Measurements from ENCODE around the gene SH3PXD2A.

SH3PXD2A gene

DNA sequence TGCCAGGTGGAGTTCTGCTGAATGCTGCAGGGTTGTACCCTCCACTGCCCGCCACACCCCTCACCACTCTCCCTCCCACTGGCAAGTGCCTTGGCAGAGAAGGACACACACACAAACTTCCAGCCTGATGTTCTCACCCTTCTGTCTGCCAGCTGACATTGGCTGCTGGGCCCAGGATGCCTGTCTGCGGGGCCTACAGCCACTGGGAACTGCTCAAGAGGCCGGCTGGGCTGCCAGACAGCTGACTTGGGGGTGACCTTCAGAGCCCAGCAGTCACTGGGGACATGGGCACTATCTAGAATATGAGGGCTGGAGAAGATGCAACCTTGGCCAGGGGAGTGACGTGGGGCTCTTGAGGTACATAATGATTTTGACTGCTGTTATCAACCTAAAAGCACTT, 157.1 kb downstream of the SH3PXD2A start:
- no peak for DNase-seq

- no peak for DNase-seq
Measured at GRCh38 chr10:103697787-103698186, 157.6 kb downstream of the SH3PXD2A start.

GRCh38 chr10:103696411-103697145, 158.8 kb downstream of the SH3PXD2A start:
- peak; percentile 56 for DNase-seq

- DNase-seq, result no peak
Measured at GRCh38 chr10:103696094-103696410, 159.3 kb downstream of the SH3PXD2A start.

- DNase-seq, result no peak
Measured at GRCh38 chr10:103695584-103696005, 159.8 kb downstream of the SH3PXD2A start.

- no peak for DNase-seq
Measured at GRCh38 chr10:103693812-103694205, 161.6 kb downstream of the SH3PXD2A start.

- DNase-seq, result no peak
Measured at GRCh38 chr10:103692952-103693811, 162.2 kb downstream of the SH3PXD2A start.

DNA sequence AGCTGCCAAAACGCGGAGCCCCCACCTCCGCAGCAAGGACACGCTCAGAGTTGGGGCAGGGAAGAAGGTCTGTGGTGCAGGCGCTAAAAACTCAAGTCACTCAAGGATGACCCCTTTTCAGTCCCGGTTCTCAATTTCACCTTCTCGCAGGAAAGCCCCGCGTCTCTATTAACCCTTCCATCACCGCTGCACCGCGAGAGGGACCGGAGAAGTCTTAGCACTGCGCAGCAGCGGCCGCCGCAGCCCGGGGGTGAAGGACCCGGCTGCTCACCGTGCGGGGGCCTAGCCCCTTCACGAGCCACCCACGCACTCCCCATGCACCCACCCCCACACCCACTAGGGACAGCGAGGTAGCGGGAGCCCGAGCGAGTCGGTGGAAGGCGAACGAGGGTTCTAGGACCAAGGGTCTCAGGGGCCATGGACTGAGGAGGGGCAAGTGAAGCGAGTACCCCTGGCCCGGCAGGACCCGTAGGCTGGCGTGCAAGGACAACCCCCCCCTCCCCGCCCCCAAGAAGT, 162.9 kb downstream of the SH3PXD2A start:
- DNase-seq, result no peak

DNA sequence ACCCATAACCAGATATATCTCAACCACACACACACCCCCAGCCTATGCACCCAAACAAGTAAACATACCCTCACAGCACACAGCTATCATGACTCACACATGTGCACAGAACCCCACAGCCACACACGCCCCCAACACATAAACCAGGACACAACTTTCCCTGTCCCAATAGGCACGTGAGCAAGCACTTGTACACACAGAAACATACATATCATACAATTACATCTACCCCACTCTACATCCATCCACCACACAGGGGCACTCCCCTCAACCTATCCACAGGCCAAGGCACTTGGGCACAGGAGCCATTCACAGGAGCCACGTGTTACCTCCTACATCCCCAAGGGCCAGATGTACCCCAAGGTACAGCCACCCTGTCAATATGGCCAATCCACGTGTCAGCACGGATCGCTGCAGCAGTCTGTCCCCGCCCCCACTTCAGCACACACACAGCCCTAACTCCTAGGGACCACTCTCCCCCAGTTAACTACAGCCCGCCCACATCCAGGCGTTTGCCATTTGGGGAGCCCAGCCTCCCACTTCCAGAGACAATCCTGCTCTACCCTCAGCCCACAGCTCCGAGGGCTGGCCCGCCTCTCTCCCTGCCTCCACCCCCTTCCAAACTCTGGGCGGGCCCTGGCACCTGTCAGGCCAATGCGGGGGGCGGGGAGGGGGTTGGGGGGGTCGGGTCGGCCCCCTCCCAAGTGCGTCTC, 163.5 kb downstream of the SH3PXD2A start:
- no peak for DNase-seq

GRCh38 chr10:103691267-103691666, 164.1 kb downstream of the SH3PXD2A start:
- DNase-seq, result no peak

DNA sequence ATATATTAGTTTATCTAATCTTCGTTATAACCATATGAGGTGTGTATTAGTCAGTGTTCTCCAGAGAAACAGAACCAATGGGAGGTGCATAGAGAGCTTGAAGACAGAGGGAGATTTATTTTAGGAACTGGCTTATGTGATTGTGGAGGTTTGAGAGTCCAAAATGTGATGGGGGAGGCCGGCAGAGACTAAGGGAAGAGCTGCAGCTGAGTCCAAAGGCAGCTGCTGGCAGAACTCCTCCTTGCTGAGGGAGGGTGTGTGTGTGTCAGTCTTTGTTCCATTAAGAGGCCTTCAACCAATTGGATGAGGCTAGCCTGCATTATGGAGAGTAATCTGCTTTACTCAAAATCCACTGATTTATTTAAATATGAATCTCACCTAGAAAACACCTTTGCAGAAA, 165.1 kb downstream of the SH3PXD2A start:
- no peak for DNase-seq

GRCh38 chr10:103688491-103688890, 166.9 kb downstream of the SH3PXD2A start:
- no peak for DNase-seq

GRCh38 chr10:103687718-103688117, 167.7 kb downstream of the SH3PXD2A start:
- DNase-seq, result no peak

- no peak for DNase-seq
Measured at GRCh38 chr10:103687172-103687571, 168.2 kb downstream of the SH3PXD2A start.

GRCh38 chr10:103685880-103686669, 169.3 kb downstream of the SH3PXD2A start:
- DNase-seq, result peak; percentile 35

GRCh38 chr10:103683851-103684250, 171.5 kb downstream of the SH3PXD2A start:
- no peak for DNase-seq

DNA sequence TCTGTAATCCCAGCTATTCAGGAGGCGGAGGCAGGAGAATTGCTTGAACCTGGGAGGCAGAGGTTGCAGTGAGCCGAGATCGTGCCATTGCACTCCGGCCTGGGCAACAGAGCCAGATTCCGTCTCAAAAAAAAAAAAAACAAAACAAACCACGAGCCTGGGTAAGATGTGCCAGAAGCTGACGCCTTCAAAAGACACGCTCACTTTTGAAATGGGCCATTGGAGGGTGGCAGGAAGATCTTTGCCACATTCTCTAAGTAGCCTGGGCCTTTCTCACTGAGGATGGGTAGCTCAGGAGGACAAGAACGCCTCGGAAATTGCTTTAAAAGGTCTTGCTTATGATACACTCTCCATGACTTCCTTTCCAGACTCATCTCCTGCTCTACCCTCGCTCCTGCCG, 172.7 kb downstream of the SH3PXD2A start:
- DNase-seq, result no peak

DNA sequence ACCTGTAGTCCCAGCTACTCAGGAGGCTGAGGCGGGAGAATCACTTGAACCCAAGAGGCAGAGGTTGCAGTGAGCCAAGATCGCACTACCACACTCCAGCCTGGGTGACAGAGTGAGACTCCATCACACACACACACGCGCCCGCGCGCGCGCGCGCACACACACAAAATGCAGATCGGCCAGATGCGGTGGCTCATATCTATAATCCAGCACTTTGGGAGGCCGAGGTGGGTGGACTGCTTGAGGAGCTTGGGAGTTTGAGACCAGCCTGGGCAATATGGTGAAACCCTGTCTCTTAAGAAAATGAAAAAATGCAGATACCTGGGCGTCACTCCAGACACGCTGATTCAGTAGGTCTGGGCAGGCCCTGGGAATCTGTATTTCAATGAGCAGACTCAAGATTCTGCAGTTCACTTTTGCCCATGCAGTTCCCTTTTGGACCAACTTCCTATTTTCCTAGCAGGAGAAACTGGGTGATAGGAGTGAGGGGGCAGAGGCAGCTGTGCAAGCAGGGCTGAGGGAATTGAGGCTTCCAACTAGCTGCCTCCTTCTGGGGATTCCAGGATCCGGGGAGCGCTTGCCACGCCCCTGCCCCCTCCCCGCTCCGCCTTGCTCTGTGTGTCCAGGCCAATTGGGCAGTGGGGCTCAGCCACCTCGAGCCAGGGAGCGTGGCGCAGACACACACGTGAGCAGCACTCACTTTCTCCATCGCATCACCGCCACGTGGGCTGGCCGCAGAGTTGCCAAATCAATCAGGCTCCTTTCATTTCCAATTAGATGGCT, 173.6 kb downstream of the SH3PXD2A start:
- no peak for DNase-seq

DNA sequence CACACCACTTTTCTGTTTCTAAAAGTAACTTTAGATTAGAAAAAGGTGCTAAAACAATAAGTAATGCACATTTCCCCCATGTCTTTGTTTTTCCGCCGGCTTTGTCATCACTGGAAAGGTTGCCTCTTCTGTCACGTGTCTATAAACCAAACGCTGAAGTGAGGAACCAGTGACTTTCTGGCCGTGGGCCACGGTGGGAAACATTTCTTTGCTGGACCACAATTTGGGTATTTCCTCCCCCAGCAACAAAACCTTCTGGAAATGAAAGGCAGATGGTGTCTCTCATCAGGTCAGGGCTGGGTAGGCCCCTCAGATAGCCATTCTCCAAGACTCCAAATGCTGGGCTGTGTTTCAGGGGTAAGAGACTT, 174.5 kb downstream of the SH3PXD2A start:
- DNase-seq, result no peak

DNA sequence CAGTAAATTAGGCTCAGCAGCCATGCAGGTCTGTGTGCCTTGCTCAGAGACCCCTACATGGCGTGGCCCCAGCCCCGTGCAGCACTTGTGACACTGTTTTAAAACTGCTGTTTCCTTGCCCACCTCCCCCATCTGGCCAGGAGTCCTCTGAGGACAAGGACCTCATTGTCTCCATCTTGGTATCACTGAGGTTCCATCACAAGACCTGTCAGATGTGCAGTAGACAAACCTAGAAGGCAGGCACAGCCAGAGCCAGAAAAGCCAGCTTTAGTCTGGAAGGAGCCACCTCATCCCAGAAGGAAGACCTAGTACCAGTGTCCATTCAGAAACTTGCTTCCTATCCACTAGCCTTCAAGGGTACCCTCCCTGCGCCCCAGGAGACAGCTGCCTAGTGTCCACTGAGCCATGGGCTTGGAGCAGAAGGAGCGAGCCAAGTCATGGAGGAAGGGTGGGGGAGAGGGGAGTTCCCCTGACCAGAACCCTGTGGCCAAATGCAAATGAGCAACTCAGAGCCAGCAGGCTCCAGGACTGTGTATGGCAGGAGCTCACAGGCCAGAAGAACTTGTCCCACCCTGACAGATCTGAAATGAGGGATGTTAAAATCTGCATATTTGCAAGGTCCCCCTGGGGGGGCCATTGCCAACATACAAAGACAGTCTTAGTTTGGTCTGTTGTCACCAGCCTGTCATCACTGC, 176.1 kb downstream of the SH3PXD2A start:
- DNase-seq, result no peak

DNA sequence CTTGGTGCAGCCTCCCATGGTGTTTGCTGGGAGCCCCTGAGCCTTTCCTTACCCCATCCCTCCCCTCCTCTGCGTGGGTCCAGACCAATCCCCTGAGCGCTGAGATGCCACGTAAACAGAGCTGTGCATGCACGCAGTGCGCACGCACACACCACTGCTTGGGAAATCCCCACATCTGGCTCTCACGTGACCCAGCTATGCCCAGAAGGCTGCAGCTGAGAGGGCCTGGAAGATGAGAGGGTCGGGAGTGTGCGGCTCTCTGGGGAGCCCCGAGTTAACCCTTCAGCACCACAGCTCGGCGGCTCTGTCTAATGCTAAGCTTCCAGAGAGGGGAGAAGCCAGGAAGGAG, 177.2 kb downstream of the SH3PXD2A start:
- peak; percentile 87 for DNase-seq
